Measurements from ENCODE around the gene APOA5. TPM values are rescaled to one million over a fixed set of nuclear protein-coding genes. Genes with fewer than 3 reads are reported as not detected.

Gene APOA5
- total and polyA plus RNA-seq, 8 donors, result not detected

GRCh38 chr11:116821050-116821918 is 29.6 kb upstream of the APOA5 start:
- WGBS, 5 donors, result 91 to 96% (median 95%) methylated on average over 23 to 51 of the region's 51 CpGs
- TF ChIP-seq POLR2AphosphoS5 (IDR thresholded peaks at IDR 0.05) (no peak), CTCF (IDR thresholded peaks at IDR 0.05) (no peak), EP300 (IDR thresholded peaks at IDR 0.05) (no peak), POLR2A (IDR thresholded peaks at IDR 0.05) (no peak)
- no peaks in the 10 kb centered on the region for H3K9me3 ChIP-seq
- no peaks in the 10 kb centered on the region for H3K4me1 ChIP-seq
- H3K27me3 ChIP-seq, result no peaks in the 10 kb centered on the region
- intact Hi-C loops (cut with DNase I; ENCODE audit: low total_unique reads), result no loop called here
- H3K4me3 ChIP-seq, result no peak overlapping the region
- H3K36me3 ChIP-seq, result no peaks in the 10 kb centered on the region
- DNase-seq, result no peak
- H3K27ac ChIP-seq, result no peak overlapping the region

DNA sequence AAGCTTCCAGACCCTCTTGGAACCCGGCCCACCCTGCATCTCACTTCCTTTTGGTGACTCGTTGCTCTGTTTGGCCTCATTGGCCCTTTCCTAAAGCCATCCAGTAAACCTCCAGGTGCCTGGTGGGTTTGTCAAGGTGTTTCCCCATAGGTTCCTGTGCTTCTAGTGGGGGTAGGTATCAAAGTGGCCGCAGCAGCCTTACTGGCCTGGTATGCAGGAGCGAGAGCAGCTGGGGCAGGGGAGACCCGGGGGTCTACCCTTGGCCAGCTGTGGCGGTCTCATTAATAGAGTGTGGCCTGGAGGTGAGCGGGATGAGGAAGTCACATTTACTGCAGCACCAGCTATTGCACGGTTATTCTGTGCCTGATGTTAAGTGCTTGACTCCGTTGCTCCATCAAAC is 27.4 kb upstream of the APOA5 start:
- H3K4me1 ChIP-seq, result no peaks in the 10 kb centered on the region
- H3K4me3 ChIP-seq, result no peak overlapping the region
- no peaks in the 10 kb centered on the region for H3K27me3 ChIP-seq
- no peak overlapping the region for H3K27ac ChIP-seq
- H3K36me3 ChIP-seq, result no peaks in the 10 kb centered on the region
- WGBS, 5 donors, result 84 to 92% (median 88%) methylated on average over 9 of the region's 9 CpGs
- no peak for DNase-seq
- TF ChIP-seq POLR2A (IDR thresholded peaks at IDR 0.05) (no peak), EP300 (IDR thresholded peaks at IDR 0.05) (no peak), CTCF (IDR thresholded peaks at IDR 0.05) (no peak), POLR2AphosphoS5 (IDR thresholded peaks at IDR 0.05) (no peak)
- intact Hi-C loops (cut with DNase I; ENCODE audit: low total_unique reads), result no loop called here
- H3K9me3 ChIP-seq, result no peaks in the 10 kb centered on the region

- Histone ChIP-seq H3K27ac (no peak overlapping the region), H3K9me3 (no peaks in the 10 kb centered on the region), H3K4me3 (no peak overlapping the region), H3K27me3 (no peaks in the 10 kb centered on the region), H3K4me1 (peaks cover 0 to 2% (median under 1%) of the 10 kb centered on the region in 4 donors), H3K36me3 (no peaks in the 10 kb centered on the region)
- DNase-seq, result no peak
- intact Hi-C loops (cut with DNase I; ENCODE audit: low total_unique reads), result no loop called here
- 83 to 92% (median 88%) methylated on average over 6 of the region's 6 CpGs for WGBS, 5 donors
- TF ChIP-seq EP300 (IDR thresholded peaks at IDR 0.05) (no peak), POLR2A (IDR thresholded peaks at IDR 0.05) (no peak)
These were observed 22.8 kb upstream of the APOA5 start for GRCh38 chr11:116814502-116814901.

GRCh38 chr11:116813781-116814471 is 22.2 kb upstream of the APOA5 start:
- H3K27me3 ChIP-seq, result no peaks in the 10 kb centered on the region
- peak in 1 of 2 donors; percentile 23 for DNase-seq
- WGBS, 5 donors, result 55 to 72% (median 67%) methylated on average over 3 to 5 of the region's 5 CpGs
- TF ChIP-seq CTCF (IDR thresholded peaks at IDR 0.05) (no peak), EP300 (IDR thresholded peaks at IDR 0.05) (no peak), POLR2AphosphoS5 (IDR thresholded peaks at IDR 0.05) (no peak), POLR2A (IDR thresholded peaks at IDR 0.05) (no peak)
- H3K9me3 ChIP-seq, result no peaks in the 10 kb centered on the region
- H3K36me3 ChIP-seq, result no peaks in the 10 kb centered on the region
- intact Hi-C loops (cut with DNase I; ENCODE audit: low total_unique reads), result no loop called here
- peaks cover 0 to 7% (median 3%) of the 10 kb centered on the region in 4 donors for H3K4me1 ChIP-seq
- H3K4me3 ChIP-seq, result no peak overlapping the region
- no peak overlapping the region for H3K27ac ChIP-seq
